HG02938 (cell line): ENCODE results near the gene CRY2.
"Not testable (repeated sequence)": the region's sequence is repeated elsewhere in the genome, so short reads cannot be mapped to it uniquely, and the experiment has no call there.

Source experiments
- ATAC-seq: cut with Tn5 transposase; IDR thresholded peaks from one replicate; pipeline ENCODE4 v1.9.1; 2021; ENCODE audit warnings: mild to moderate bottlenecking, moderate library complexity; ENCODE audit not compliant: unreplicated experiment

The CRY2 gene

DNA sequence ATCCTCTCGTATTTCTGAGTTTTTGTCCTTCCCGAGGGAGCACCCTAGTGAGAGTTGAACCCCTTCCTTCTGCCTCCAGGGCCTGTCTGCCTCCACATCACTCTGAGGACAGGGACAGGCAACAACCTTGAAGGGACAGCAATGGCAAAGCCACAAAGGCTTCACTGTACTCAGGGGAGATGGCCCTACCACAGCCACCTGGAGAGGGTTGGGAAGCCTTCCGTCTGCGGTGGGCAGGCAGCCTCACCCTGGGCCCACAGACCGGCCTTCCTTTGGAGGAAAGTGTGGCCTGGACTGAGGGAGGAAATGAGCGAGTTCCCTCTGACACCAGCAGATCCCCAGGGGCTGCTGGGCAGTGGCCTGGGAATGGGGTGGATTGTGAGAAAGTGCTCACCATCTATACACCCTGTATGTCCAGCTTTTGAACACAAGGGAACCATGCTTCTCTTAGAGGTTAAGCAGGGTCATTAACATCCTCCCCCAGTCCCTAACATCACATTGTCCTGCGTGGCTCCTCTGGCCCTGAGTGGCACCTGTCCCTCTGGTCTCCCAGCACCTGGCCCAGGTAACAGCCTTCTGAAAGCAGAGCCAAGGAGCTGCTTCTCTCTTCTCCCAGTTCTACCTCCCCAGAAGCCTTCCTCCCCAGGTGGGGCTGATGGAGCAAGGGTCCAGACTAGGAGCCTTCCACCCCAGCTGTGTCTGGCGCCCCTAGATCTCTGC is 35.5 kb upstream of the CRY2 start:
- ATAC-seq: no peak

GRCh38 chr11:45812581-45813548 is 34.4 kb upstream of the CRY2 start:
- ATAC-seq: no peak

DNA sequence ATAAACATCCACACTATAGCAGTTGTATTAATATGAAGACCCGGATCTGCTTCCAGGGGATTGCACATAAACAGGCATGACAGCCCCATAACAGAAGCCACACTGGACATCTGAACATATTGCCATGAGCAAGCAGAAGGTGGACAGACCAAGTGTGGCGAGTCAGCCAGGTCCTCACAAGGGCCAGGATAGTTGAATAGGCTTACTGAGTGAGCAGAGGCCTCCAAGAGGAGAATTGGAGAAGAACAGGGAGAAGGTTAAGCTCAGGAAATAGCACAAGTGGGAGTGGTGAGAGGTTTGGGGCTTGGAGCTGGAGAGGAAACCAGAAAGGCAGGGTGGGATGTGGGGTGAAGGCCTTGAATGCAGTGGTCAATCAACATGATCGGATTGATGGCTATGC is 31.5 kb upstream of the CRY2 start:
- no peak for ATAC-seq

DNA sequence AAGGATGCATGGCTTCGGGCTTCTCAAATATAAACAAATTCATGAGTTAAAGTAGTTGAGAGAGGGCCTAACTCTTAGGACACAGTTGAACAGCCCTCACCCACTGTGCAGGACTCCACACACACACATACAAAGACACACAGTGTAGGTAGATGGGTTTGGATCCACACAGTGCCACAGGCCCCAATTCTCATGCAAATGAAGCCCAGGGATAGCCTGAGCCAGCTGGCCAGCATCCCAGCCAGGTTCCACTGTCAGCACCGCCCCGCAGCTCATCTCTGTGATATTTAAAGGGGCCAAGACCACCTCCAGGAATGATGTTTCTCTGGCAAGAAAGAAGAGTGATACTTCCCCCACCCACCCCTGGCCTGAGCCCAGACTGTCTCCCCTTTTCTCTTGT is 30.7 kb upstream of the CRY2 start:
- no peak for ATAC-seq

DNA sequence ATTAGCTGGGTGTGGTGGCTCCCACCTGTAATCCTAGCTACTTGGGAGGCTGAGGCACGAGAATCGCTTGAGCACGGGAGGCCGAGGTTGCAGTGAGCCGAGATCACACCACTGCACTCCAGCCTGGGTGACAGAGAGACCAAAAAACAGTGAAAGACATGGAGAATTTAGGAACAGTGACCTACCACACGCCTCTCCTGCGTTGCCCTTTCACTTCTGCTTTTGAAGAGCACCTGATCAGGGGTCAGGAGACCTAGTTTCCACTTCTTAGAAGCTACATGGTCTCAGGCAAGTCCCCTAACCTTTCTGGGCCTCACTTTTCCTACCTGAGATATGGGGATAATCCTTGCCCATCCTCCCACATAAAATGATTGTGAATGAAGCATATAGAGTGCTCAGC is 30.1 kb upstream of the CRY2 start:
- peak; percentile 77 for ATAC-seq

- no peak for ATAC-seq
These were observed 28.2 kb upstream of the CRY2 start for GRCh38 chr11:45818961-45819605.

DNA sequence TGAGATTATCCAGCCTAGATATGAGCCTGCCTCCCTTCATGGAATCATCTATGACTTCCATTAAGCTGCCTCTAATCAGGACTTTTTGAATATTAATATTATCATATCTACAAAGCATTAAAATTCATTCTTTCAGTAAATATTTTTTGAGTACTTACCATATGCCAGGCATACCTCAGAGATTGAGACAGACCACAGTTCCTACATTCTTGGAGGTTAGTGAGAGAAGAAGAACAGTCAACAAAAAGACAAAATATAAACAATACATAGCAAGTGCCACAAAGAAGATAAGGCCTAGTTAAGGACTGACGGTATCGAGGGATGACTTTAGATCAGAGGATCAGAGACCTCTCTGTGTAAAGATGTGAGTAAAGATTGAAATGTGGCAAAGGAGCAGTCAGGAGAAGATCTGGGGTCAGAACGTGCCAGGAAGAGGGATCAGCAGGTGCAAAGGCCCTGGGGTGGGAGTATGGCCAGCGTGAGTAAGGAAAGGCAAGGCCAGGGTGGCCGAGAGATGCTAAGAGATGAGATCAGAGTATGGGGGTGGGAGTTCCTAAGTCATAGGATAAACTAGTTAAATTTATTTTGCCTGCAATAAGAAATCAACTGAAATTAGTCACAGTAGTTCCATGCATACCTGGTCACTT is 26.9 kb upstream of the CRY2 start:
- no peak for ATAC-seq

DNA sequence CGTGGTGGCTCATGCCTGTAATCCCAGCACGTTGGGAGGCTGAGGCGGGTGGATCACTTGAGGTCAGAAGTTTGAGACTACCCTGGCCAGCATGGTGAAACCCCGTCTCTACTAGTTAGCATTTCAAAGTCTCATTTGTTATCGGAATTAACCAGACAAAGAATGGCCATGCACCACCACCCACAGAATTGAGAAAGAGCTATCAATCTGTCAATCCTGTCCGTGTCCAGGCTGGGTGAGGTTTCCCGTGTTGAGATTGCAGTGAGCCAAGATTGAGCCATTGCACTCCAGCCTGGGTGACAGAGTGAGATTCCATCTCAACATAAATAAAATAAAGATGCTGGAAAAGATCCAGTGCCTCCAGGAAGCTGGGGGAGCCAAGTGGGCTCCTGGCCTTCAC is 20.8 kb upstream of the CRY2 start:
- not testable (repeated sequence) for ATAC-seq

DNA sequence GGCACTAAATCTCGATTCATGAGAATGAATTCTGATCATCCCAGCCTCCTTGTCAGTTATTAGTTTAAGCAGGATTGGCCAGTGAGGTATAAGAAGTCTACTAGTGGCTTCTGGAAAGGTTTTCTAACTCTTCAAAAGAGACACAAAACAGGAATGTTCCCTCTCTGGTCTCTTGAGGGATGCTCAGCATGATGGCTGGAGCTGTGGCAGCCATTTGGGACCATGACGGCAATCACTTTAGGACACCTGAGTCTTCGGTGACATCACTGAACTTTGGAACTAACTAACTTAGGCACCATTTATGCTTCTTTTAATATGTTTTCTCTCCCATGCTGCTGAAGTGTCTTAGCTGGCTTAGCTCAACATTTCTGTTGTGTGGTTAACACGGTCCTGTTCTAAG is 20.2 kb upstream of the CRY2 start:
- ATAC-seq: no peak

DNA sequence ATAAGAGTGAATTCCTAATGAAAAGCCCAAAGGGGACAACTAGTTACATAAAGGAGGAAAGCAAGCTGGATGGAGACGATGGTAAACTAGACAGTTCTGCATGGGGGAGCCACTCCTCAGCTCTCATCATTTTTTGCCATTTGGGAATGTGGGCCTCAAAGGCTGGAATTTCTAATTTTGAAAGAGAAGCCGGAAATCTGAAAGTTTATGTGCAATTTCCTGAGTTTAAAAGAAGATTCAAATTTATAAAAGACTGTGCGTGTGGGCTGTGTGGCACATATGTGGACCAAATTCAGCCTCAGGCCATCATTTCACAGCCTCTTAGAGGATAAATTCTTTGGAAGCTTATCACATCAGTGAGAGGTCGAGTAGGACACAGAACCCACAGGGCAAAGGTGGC is 18.3 kb upstream of the CRY2 start:
- no peak for ATAC-seq

DNA sequence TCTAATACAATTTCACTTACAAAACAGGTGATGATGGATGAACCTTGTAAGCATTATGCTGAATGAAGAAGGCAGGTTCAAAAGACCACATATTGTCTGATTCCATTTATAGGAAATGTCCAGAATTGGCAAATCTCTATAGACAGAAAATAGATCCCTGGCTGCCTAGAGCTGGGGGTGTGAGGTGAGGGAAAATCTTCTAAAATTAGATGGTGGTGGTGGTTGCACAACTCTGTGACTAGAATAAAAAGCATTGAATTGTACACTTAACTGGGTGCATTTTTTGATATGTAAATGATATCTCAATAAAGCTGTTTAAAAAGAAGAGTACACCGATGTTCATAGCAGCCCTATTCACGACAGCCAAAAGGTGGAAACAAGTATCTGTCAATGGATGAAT is 16.7 kb upstream of the CRY2 start:
- no peak for ATAC-seq

DNA sequence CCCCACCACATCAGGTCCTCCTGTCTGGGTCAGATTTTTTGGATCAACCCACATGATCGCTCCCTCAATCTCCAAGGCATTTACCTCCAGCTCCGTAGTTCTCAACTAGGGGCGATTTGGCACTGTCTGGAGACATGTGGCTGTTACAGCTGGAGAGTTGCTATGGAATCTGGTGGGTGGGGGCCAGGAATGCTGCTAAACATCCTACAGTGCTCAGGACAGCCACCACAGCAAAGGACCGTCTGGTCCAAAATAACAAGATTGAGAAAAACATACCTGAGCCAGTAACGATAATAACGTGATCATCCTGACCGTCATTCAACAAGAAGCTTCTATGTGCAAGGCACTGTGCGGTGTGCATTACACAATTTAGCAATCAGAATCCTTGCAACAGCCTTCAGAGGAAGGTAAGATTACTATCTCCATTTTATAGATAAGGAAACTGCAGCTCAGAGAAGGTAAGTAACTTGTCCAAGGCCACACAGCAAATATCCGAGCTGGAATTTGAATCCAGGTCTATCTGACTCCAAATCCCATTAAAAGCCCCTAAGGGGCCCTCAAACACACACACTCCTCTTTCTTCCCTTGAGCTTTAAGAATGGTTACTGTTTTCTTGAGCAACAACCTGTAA is 14.3 kb upstream of the CRY2 start:
- ATAC-seq: no peak

DNA sequence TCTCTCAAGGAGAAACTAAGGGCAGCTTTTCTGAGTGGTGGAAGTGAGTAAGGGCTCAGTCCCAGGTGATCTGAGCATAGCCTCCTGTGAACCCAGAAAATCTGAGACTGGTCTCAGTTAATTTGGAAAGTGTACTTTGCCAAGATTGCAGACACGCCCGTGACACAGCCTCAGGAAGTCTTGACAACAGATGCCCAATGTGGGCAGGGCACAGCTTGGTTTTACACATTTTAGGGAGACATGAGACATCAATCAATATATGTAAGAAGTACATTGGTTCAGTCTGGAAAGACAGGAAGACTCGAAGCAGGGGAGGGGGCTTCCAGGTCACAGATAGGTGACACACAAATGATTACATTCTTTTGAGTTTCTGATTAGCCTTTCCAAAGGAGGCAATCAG is 13.5 kb upstream of the CRY2 start:
- ATAC-seq: no peak

- no peak for ATAC-seq
These were observed 12.9 kb upstream of the CRY2 start for GRCh38 chr11:45834298-45834756.

GRCh38 chr11:45839204-45839603 is 8.1 kb upstream of the CRY2 start:
- ATAC-seq: no peak

DNA sequence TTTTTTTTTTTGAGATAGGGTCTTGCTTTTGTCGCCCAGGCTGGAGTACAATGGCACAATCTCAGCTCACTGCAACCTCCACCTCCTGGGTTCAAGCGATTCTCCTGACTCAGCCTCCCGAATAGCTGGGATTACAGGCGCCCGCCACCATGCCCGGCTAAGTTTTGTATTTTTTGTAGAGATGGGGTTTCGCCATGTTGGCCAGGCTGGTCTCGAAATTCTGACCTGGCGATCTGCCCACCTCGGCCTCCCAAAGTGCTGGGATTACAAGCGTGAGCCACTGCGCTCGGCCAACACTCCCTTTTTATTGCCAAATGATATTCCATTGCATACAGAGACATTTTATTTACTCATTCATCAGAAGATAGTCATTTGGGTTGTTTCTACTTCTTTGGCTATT is 7.0 kb upstream of the CRY2 start:
- ATAC-seq: not testable (repeated sequence)

DNA sequence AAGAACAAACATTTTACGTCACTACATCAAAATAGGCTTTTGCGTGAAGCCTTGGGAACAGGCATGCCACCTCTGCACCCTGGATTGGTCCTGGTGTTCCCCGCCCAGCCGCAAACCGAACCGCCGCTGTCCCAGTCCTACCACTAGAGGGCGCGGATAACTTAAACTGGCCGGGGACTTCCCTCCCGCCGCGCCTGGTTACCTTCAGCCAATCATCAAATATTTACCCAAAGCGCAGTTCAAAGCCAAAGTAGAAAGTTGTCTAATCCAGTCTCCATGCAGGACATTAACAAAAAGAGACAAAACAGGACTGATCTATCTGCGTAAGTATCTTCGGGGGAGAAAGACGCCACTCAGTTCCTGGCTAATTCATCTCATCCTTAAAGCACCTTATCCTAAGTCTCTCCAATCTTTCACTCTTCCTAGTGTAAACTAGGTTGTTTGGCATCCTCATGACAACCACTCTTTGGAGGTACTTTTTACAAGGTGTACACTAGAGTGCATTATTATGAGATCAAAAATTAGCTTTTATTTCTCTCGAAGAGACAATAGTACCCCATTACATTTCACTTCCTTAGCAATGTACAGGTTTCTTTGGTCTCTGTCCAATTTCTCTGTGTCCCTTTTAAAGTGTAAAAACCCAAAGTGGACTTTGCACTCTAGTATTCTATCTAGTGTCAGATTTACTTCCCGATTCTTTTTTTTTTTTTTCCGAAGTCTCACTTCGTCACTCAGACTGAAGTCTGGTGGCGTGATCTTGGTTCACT is 3.9 kb upstream of the CRY2 start:
- ATAC-seq: peak; percentile 32

- ATAC-seq: no peak
These were observed 2.3 kb upstream of the CRY2 start for GRCh38 chr11:45844822-45845578.

- no peak for ATAC-seq
These were observed 1.1 kb upstream of the CRY2 start for GRCh38 chr11:45846174-45846675.
